Nephron progenitor cell (in vitro differentiated cells): Measurements from ENCODE around the gene OTOP3.

Experiments
- DNase-seq: peaks from one replicate; pipeline ENCODE4 v3.0.0; 2021
- H3K27ac Mint-ChIP-seq: 2 replicates; pipeline ENCODE4 v1.8.0; 2021; ENCODE audit warnings: mild to moderate bottlenecking, moderate library complexity, mixed read lengths
- H3K27me3 Mint-ChIP-seq: 2 replicates; pipeline ENCODE4 v1.8.0; 2021; ENCODE audit warnings: mild to moderate bottlenecking, low read depth, mixed read lengths; ENCODE audit not compliant: poor library complexity
- H3K36me3 Mint-ChIP-seq: 2 replicates; pipeline ENCODE4 v1.8.0; 2021; ENCODE audit warnings: low read depth, mixed read lengths
- H3K4me1 Mint-ChIP-seq: 2 replicates; pipeline ENCODE4 v1.8.0; 2021; ENCODE audit warnings: mixed read lengths
- H3K4me3 Mint-ChIP-seq: 2 replicates; pipeline ENCODE4 v1.8.0; 2021; ENCODE audit warnings: mild to moderate bottlenecking, moderate library complexity, mixed read lengths
- H3K9me3 Mint-ChIP-seq: 2 replicates; pipeline ENCODE4 v1.8.0; 2021; ENCODE audit warnings: mild to moderate bottlenecking, moderate library complexity, mixed read lengths
- TF ChIP-seq, protein P1 (sequence below): fragments of 200-600 bp; sonication (generic); IDR thresholded peaks from 2 replicates; pipeline ENCODE4 v1.5.0; 2021; ENCODE audit warnings: antibody characterized with exemption

OTOP3 gene

DNA sequence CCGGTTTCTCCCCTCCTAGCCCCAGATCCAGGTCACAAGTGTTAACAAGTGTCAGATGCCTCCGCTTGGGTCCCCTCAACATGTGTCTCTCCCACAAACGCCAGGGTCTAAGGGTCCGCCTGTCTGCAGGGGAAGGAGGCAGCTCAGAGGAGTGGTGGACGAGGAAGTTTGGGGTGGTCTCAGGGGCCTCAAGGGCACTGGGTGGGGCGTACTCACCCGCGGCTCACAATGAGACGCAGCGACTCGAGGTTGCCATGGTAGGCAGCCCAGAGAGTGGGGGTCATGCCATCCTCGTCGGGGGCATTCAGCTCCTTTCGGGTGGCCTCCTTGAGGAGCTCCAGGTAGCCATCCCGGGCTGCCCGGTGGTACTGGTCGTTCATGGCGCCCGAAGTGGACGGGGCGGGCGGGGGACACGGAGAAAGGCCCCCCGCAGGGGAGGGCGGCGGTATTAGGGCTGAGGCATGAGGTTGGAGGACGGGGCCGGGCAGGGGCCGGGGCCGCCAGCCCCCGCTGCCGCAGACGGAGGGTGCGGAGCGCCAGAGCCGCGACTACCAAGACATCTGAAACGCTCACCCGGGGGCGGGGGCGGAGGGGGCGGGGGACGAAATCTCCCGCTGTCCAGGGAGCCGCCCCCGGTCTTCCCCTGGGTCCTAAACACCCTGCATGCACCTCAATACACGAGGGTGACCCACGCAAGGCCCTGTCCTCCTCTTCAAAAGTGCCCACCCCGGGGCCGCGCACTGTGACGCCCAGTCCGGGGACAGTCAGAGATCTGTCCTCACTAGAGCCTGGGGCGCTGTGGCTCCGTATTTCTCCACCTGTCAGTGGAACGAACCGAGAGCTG, 12.8 kb upstream of the OTOP3 start, which contains the start of gene USH1G:
USH1G (minus strand) TSS at position 562 of the 844 bp plus-strand sequence; CDS start at position 380, 182 bp downstream.
- peak; percentile 51 for DNase-seq
- Mint-ChIP-seq H3K9me3 (no peaks in the 10 kb centered on the region), H3K27ac (no peak within 1 kb of the TSS), H3K4me1 (peaks cover 31% of the 10 kb centered on the region), H3K36me3 (no peaks in the 10 kb centered on the region), H3K4me3 (peak within 1 kb of the TSS; percentile 72), H3K27me3 (peaks cover 75% of the 10 kb centered on the region)
- TF ChIP-seq, protein P1, sequence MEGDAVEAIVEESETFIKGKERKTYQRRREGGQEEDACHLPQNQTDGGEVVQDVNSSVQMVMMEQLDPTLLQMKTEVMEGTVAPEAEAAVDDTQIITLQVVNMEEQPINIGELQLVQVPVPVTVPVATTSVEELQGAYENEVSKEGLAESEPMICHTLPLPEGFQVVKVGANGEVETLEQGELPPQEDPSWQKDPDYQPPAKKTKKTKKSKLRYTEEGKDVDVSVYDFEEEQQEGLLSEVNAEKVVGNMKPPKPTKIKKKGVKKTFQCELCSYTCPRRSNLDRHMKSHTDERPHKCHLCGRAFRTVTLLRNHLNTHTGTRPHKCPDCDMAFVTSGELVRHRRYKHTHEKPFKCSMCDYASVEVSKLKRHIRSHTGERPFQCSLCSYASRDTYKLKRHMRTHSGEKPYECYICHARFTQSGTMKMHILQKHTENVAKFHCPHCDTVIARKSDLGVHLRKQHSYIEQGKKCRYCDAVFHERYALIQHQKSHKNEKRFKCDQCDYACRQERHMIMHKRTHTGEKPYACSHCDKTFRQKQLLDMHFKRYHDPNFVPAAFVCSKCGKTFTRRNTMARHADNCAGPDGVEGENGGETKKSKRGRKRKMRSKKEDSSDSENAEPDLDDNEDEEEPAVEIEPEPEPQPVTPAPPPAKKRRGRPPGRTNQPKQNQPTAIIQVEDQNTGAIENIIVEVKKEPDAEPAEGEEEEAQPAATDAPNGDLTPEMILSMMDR: no peak

DNA sequence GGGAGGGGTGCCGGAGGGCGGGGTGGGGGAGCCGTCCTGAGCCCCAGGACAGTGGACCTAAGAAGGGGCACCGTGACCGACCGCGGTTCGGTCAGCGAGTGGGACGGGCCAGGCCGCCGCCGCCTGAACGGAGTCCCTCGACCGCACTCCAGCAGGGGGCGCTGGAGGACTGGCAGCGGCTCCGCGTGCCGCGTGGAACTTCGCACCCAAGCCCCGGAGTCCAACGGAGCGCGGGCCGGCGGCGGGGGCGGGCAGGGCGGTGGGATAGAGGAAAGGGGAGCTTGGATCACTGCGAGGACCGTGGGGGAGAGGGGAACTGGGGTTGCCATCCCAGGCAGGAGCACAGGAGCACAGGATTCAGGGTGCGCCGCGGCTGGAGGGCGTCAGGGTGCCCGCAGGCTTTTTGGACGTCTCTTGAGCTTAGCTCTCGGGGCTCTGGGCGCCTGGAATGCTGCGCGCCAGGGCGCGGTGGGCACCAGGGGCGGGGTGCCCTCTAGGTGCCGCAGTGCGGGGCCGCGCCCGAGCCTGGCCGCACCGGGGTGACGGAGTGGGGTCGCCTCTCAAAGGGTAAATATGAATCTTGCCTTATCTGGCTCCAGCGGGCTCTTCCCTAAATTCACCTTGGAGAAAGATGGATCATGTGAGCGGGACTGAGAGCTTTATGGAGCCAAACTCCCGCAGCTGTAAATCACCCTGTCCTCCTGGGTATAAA, 12.0 kb upstream of the OTOP3 start:
- Mint-ChIP-seq H3K27me3 (peaks cover 79% of the 10 kb centered on the region), H3K9me3 (no peaks in the 10 kb centered on the region)
- DNase-seq: peak; percentile 87

DNA sequence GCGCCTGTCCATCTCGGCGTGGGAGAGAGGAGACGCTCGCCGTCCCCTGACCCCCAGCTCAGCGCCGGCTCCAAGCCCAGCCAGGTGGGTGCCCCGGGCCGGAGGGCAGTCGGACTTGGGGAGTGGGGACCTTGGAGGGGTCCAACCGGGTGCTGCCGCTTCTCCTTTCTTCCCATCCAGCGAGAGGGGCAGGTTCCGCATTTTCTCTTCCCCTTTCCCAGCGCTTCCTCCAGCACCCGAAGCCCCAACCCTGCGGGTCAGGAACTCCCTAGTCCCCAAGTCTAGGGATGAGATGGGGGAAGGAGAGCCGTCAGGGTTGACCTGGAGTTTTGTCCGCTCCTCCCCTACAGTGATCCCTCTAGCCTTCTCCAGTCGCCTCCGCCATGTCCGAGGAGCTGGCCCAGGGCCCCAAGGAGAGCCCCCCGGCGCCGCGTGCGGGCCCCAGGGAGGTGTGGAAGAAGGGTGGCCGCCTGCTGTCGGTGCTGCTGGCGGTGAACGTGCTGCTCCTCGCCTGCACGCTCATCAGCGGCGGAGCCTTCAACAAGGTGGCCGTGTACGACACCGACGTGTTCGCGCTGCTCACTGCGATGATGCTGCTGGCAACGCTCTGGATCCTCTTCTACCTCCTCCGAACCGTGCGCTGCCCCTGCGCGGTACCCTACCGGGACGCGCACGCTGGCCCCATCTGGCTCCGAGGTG, 11.3 kb upstream of the OTOP3 start, which contains the start of gene OTOP2:
OTOP2 (plus strand) TSS at position 24 of the 699 bp plus-strand sequence; CDS start at position 384, 360 bp downstream.
- H3K36me3 Mint-ChIP-seq: no peaks in the 10 kb centered on the region
- no peak within 1 kb of the TSS for H3K27ac Mint-ChIP-seq
- DNase-seq: peak; percentile 47
- TF ChIP-seq, protein P1: no peak
- peaks cover 31% of the 10 kb centered on the region for H3K4me1 Mint-ChIP-seq
- peaks cover 86% of the 10 kb centered on the region for H3K27me3 Mint-ChIP-seq
- H3K4me3 Mint-ChIP-seq: peak within 1 kb of the TSS; percentile 64
- H3K9me3 Mint-ChIP-seq: no peaks in the 10 kb centered on the region

More for the DNA sequence above, 12.0 kb upstream of the OTOP3 start:
- H3K36me3 Mint-ChIP-seq: no peaks in the 10 kb centered on the region
- peak overlapping the region; percentile 64 for H3K4me3 Mint-ChIP-seq
- TF ChIP-seq, protein P1: peak; percentile 92
- H3K27ac Mint-ChIP-seq: no peak overlapping the region
- peaks cover 31% of the 10 kb centered on the region for H3K4me1 Mint-ChIP-seq

DNA sequence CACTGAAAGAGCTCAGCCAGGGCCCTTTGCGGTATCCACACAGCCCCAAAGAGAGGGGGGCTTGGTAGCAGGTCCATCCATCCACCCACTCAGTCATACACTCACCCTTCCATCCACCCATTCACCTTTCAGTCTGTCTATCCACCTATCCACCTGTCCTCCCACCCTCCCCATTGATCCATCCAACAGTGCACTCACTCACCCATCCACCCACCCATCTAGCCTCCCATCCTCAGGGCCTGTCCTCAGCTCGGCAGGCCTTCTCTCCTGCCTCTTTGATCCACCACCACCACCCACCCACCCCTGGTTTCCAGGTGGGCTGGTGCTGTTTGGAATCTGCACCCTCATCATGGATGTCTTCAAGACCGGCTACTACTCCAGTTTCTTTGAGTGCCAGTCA, 10.5 kb upstream of the OTOP3 start:
- Mint-ChIP-seq H3K27ac (no peak overlapping the region), H3K36me3 (no peaks in the 10 kb centered on the region), H3K4me3 (no peak overlapping the region), H3K4me1 (peaks cover 31% of the 10 kb centered on the region), H3K9me3 (no peaks in the 10 kb centered on the region), H3K27me3 (peaks cover 94% of the 10 kb centered on the region)
- no peak for DNase-seq
- TF ChIP-seq, protein P1: no peak

DNA sequence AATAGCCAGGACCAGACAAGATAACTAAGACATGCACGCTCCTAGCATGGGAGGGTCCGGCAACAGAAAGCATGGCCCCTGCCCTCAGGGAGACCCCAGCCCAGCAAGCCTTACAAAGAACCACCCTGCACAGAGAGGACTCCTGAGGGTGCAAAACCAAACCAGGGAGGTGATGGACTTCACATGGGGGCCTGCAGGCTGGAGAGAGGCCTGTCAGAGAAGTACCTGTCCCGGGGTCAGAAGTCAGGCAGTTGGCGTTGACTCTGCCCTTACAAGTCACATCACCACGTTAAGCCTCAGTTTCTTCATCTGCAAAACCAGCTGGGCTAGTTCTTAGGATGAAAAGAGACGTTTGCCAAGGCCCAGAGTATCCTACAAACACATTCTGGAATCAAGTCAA, 6.9 kb upstream of the OTOP3 start:
- H3K27ac Mint-ChIP-seq: no peak overlapping the region
- H3K27me3 Mint-ChIP-seq: peaks cover 100% of the 10 kb centered on the region
- DNase-seq: no peak
- no peaks in the 10 kb centered on the region for H3K36me3 Mint-ChIP-seq
- TF ChIP-seq, protein P1: no peak
- peaks cover 5% of the 10 kb centered on the region for H3K4me1 Mint-ChIP-seq
- no peak overlapping the region for H3K4me3 Mint-ChIP-seq
- no peaks in the 10 kb centered on the region for H3K9me3 Mint-ChIP-seq
